Muscle of leg (tissue), 16 donors: ENCODE measurements around the gene ERI2. TPM values are rescaled to one million over a fixed set of nuclear protein-coding genes. Genes with fewer than 3 reads are reported as not detected.
A peak's percentile ranks its signal among the peaks of the same experiment; 100 is the strongest.

ENCODE experiments used
- DNase-seq: peaks from one replicate; pipeline ENCODE4 v3.0.0; 2013
- H3K27ac ChIP-seq: one replicate; pipeline ENCODE4 v1.5.1; 2013; ENCODE audit warnings: mild to moderate bottlenecking, low read length, control low read depth
- H3K27me3 ChIP-seq: one replicate; pipeline ENCODE4 v1.6.1; 2013; ENCODE audit warnings: low read length; ENCODE audit not compliant: control insufficient read depth, insufficient read depth
- H3K36me3 ChIP-seq: one replicate; pipeline ENCODE4 v1.6.1; 2013; ENCODE audit warnings: low read length; ENCODE audit not compliant: control insufficient read depth, insufficient read depth
- H3K4me1 ChIP-seq: one replicate; pipeline ENCODE4 v1.6.1; 2013; ENCODE audit warnings: low read length; ENCODE audit not compliant: control insufficient read depth, insufficient read depth
- H3K4me3 ChIP-seq: one replicate; pipeline ENCODE4 v1.5.1; 2013; ENCODE audit warnings: low read length, control low read depth
- H3K9me3 ChIP-seq: replicated peaks from 2 replicates; pipeline ENCODE4 v1.6.1; 2013; ENCODE audit warnings: low read depth, low read length; ENCODE audit not compliant: control insufficient read depth
- WGBS: methylation state at CpG from one replicate; pipeline ENCODE4 v1.1.5; 2013; ENCODE audit warnings: missing lambda C conversion rate; ENCODE audit not compliant: insufficient coverage; 5-methylcytosine and 5-hydroxymethylcytosine counted together
- long read RNA-seq, 11 donors: transcript quantifications; one replicate each; lab custom pipeline, GENCODE V29; 2026
- polyA plus RNA-seq, 8 donors: library from polyadenylated mRNA; unstranded; fragments of 120-200 nt; gene quantifications; one replicate each; pipeline versions ENCODE4 v1.2.1 to v1.2.3, GENCODE V29; 2013; ENCODE audit warnings: inconsistent platforms in 1 of 8, low replicate concordance in 1 of 8; ENCODE audit not compliant: insufficient read length in 8 of 8, insufficient read depth in 1 of 8
- total RNA-seq: library from RNA; stranded (reverse); fragments of 120-200 nt; gene quantifications from one replicate; pipeline ENCODE4 v1.2.4, GENCODE V29; 2013

ERI2 gene
- 16.2 TPM for total RNA-seq
- 10 to 100 TPM; 13.0 to 17.5 (median 15.2) TPM for polyA plus RNA-seq
- long read RNA-seq, donor 1 = 0 reads
- long read RNA-seq, donor 2 = 0 reads
- long read RNA-seq, donor 3, partial matches to known transcripts = 0 of 1 reads
- long read RNA-seq, donor 3, other reads (novel, unspliced or antisense) = 0 of 1 reads
- long read RNA-seq, donor 4, partial matches to known transcripts = 0 of 2 reads
- long read RNA-seq, donor 4, other reads (novel, unspliced or antisense) = 0 of 2 reads
- long read RNA-seq, donor 5, partial matches to known transcripts = 0 of 3 reads
- long read RNA-seq, donor 5, other reads (novel, unspliced or antisense) = 0 of 3 reads
- long read RNA-seq, donor 6, partial matches to known transcripts = 0 of 5 reads
- long read RNA-seq, donor 6, other reads (novel, unspliced or antisense) = 0 of 5 reads
- long read RNA-seq, donor 7, transcript ERI2-203 (1 exons, 3,846 nt) = major isoform, 7 of 7 reads
- long read RNA-seq, donor 7, partial matches to known transcripts = 0 of 7 reads
- long read RNA-seq, donor 7, other reads (novel, unspliced or antisense) = 0 of 7 reads
- long read RNA-seq, donor 8, partial matches to known transcripts = 0 of 2 reads
- long read RNA-seq, donor 8, other reads (novel, unspliced or antisense) = 0 of 2 reads
- long read RNA-seq, donor 9, partial matches to known transcripts = 0 of 5 reads
- long read RNA-seq, donor 9, other reads (novel, unspliced or antisense) = 0 of 5 reads
- long read RNA-seq, donor 10, transcript ERI2-203 (1 exons, 3,846 nt) = major isoform, 8 of 8 reads
- long read RNA-seq, donor 10, partial matches to known transcripts = 0 of 8 reads
- long read RNA-seq, donor 10, other reads (novel, unspliced or antisense) = 0 of 8 reads
- long read RNA-seq, donor 11, partial matches to known transcripts = 0 of 4 reads
- long read RNA-seq, donor 11, other reads (novel, unspliced or antisense) = 0 of 4 reads

DNA sequence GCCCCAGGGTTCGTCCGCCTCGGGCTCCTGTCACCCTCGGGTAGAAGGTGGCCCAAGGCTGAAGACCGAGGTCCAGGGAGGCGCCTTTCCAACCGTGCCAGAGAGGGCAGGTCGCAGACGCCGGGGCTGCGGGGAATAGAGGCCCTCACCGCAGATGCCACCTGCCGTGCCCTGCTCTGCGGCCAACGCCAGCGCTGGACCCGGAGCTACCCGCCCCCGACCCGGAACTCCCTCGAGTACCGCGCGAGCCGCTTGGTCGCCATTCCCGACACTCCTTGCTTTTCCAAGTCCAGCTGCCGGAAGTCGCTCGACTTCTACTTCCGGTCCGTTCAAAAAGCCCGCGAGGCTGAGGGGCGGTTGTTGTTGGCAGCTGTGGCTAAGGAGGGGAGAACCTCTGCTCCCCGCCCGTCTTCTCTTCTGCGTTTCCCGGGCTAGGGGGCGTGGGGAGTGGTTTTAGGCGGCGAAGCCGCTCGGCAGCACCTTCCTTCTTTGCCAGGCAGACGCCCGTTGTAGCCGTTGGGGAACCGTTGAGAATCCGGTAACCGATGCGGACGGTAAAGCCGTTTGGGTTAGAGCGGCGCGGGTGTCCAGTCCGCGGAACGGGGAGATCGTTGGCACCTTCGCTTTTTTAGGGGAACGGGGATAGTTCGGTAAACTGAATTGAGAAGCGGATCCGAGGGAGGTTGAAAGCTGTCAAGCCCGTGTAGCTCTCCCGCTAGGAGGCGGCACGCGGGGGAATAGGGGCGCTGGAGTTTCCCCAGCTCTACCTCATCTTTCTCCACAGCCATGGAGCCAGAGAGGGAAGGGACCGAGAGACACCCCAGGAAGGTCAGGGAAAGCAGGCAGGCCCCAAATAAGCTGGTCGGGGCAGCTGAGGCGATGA lies at the start of gene ERI2, which contains the start of gene REXO5:
Gene ERI2 (minus strand): TSS at position 305 of the 883 bp plus-strand sequence. CDS start 42 bp downstream, at position 263.
Gene REXO5 (plus strand): TSS at position 360 of the 883 bp plus-strand sequence. CDS start 427 bp downstream, at position 787.
- Histone ChIP-seq H3K4me1 (peaks cover 11% of the 10 kb centered on the region), H3K9me3 (no peaks in the 10 kb centered on the region), H3K27ac (peak within 1 kb of the TSS; percentile 97), H3K36me3 (peaks cover 14% of the 10 kb centered on the region), H3K4me3 (peak within 1 kb of the TSS; percentile 91), H3K27me3 (no peaks in the 10 kb centered on the region)
- WGBS = under 1% methylated on average over 45 of the region's 74 CpGs
- DNase-seq = peak; percentile 98

- H3K27me3 ChIP-seq = no peaks in the 10 kb centered on the region
- peaks cover 24% of the 10 kb centered on the region for H3K36me3 ChIP-seq
- no peak overlapping the region for H3K4me3 ChIP-seq
- H3K27ac ChIP-seq = no peak overlapping the region
- 50% methylated on average over 1 of the region's 2 CpGs for WGBS
- H3K9me3 ChIP-seq = no peaks in the 10 kb centered on the region
- DNase-seq = no peak
- H3K4me1 ChIP-seq = peaks cover 17% of the 10 kb centered on the region
Observed at GRCh38 chr16:20854963-20855362, 48.7 kb upstream of the ERI2 start.

- Histone ChIP-seq H3K36me3 (peaks cover 20% of the 10 kb centered on the region), H3K4me1 (peaks cover 14% of the 10 kb centered on the region), H3K27ac (no peak overlapping the region), H3K27me3 (no peaks in the 10 kb centered on the region), H3K9me3 (no peaks in the 10 kb centered on the region), H3K4me3 (no peak overlapping the region)
- WGBS = no CpG with 5 or more reads among the region's 3 CpGs
- DNase-seq = no peak
Observed at GRCh38 chr16:20853981-20854620, 47.8 kb upstream of the ERI2 start.

DNA sequence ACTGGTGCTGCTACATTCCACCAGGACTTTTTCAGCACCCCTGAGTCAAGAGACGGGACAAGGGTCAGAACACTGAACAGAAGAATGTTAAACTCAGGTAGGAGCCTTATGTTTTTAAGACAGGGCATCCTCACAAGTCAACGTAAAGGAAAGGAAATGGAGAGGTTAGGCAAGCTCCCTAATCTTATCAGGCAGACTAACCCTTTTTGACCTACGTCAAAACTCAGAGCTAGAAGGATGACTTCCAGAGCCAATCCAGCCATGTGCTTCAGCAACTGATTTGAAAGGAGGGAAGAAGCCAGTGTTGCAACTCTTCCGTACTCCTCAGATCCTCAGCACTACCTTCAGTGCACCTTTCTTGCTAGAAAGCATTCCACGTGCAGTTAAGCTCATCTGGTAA lies 46.9 kb upstream of the ERI2 start:
- no peaks in the 10 kb centered on the region for H3K9me3 ChIP-seq
- peaks cover 20% of the 10 kb centered on the region for H3K36me3 ChIP-seq
- H3K4me3 ChIP-seq = no peak overlapping the region
- no peak overlapping the region for H3K27ac ChIP-seq
- no peak for DNase-seq
- peaks cover 14% of the 10 kb centered on the region for H3K4me1 ChIP-seq
- no peaks in the 10 kb centered on the region for H3K27me3 ChIP-seq
- WGBS = no CpG with 5 or more reads among the region's 5 CpGs

GRCh38 chr16:20851601-20852000 lies 45.3 kb upstream of the ERI2 start:
- H3K4me3 ChIP-seq = no peak overlapping the region
- H3K9me3 ChIP-seq = no peaks in the 10 kb centered on the region
- peak overlapping the region; percentile 56 for H3K27ac ChIP-seq
- H3K36me3 ChIP-seq = peaks cover 9% of the 10 kb centered on the region
- no peaks in the 10 kb centered on the region for H3K27me3 ChIP-seq
- 17% methylated on average over 1 of the region's 2 CpGs for WGBS
- DNase-seq = peak; percentile 95
- H3K4me1 ChIP-seq = peaks cover 14% of the 10 kb centered on the region

GRCh38 chr16:20850981-20851380 lies 44.7 kb upstream of the ERI2 start:
- H3K4me1 ChIP-seq = peaks cover 14% of the 10 kb centered on the region
- peak overlapping the region; percentile 26 for H3K27ac ChIP-seq

GRCh38 chr16:20849589-20850390 lies 43.5 kb upstream of the ERI2 start:
- peaks cover 14% of the 10 kb centered on the region for H3K4me1 ChIP-seq
- 0% methylated on average over 1 of the region's 6 CpGs for WGBS
- peak overlapping the region; percentile 30 for H3K27ac ChIP-seq

More at GRCh38 chr16:20850981-20851380, 44.7 kb upstream of the ERI2 start:
- Histone ChIP-seq H3K27me3 (no peaks in the 10 kb centered on the region), H3K36me3 (peaks cover 11% of the 10 kb centered on the region), H3K9me3 (no peaks in the 10 kb centered on the region), H3K4me3 (no peak overlapping the region)
- WGBS = 81% methylated on average over 2 of the region's 3 CpGs
- DNase-seq = peak; percentile 33

GRCh38 chr16:20847550-20847949 lies 41.3 kb upstream of the ERI2 start:
- DNase-seq = no peak
- H3K4me1 ChIP-seq = peaks cover 8% of the 10 kb centered on the region
- no CpG with 5 or more reads among the region's 2 CpGs for WGBS

More at GRCh38 chr16:20849589-20850390, 43.5 kb upstream of the ERI2 start:
- H3K9me3 ChIP-seq = no peaks in the 10 kb centered on the region
- peak; percentile 81 for DNase-seq
- H3K4me3 ChIP-seq = no peak overlapping the region
- H3K36me3 ChIP-seq = peaks cover 5% of the 10 kb centered on the region
- no peaks in the 10 kb centered on the region for H3K27me3 ChIP-seq

More at GRCh38 chr16:20847550-20847949, 41.3 kb upstream of the ERI2 start:
- no peaks in the 10 kb centered on the region for H3K9me3 ChIP-seq
- H3K4me3 ChIP-seq = no peak overlapping the region
- H3K36me3 ChIP-seq = peaks cover 7% of the 10 kb centered on the region
- no peak overlapping the region for H3K27ac ChIP-seq
- no peaks in the 10 kb centered on the region for H3K27me3 ChIP-seq
